Left lung (tissue), 10 donors: ENCODE measurements around the gene ZNF689. TPM values are rescaled to one million over a fixed set of nuclear protein-coding genes. Genes with fewer than 3 reads are reported as not detected.

ENCODE experiments used
- ATAC-seq: fragments of 200-7000 bp; cut with Tn5 transposase; one replicate; pipeline ENCODE4 v1.9.1; 2020; ENCODE audit warnings: moderate library complexity
- DNase-seq, 4 donors: peaks; one replicate each; pipeline ENCODE4 v3.0.0-alpha.2; 2013 to 2020
- H3K27ac ChIP-seq, 2 donors: fragments of 200-600 bp; sonication (generic) in 1 of 2; one replicate each; pipeline versions ENCODE4 v1.5.0 to v1.8.0; 2020 to 2021
- H3K27me3 ChIP-seq, 2 donors: fragments of 200-600 bp; sonication (generic) in 1 of 2; one replicate each; pipeline versions ENCODE4 v1.5.0 to v1.8.0; 2020 to 2021
- H3K36me3 ChIP-seq, 2 donors: fragments of 200-600 bp; sonication (generic) in 1 of 2; one replicate each; pipeline versions ENCODE4 v1.5.0 to v1.8.0; 2020 to 2021
- H3K4me1 ChIP-seq, 2 donors: fragments of 200-600 bp; one replicate each; pipeline ENCODE4 v1.8.0; 2021
- H3K4me3 ChIP-seq, 2 donors: fragments of 200-600 bp; sonication (generic) in 1 of 2; one replicate each; pipeline versions ENCODE4 v1.5.0 to v1.8.0; 2020 to 2021; ENCODE audit warnings: mild to moderate bottlenecking in 1 of 2
- H3K9me3 ChIP-seq, 2 donors: fragments of 200-600 bp; sonication (generic) in 1 of 2; one replicate each; pipeline versions ENCODE4 v1.5.0 to v1.8.0; 2020 to 2021
- intact Hi-C, 2 donors: fragments of 100-400 bp; cut with DNase I; formaldehyde crosslinking; loops; one replicate each; pipeline versions ENCODE4 v1.11.2 to v1.14.2; 2022
- polyA plus RNA-seq, 6 donors: library from polyadenylated mRNA; unstranded; fragments of 120-200 nt; gene quantifications; one replicate each; pipeline ENCODE4 v1.2.1, GENCODE V29; 2013; ENCODE audit not compliant: insufficient read length in 6 of 6
- total RNA-seq, 2 donors: library from RNA; stranded (reverse); fragmentation: NEBNext Ultra II Directional; extraction: Animal tissue kit (Norgen Biotek cat#: 25700); gene quantifications; one replicate each; pipeline ENCODE4 v1.2.1, GENCODE V29; 2021
- TF ChIP-seq, protein P1 (sequence below), 2 donors: fragments of 200-600 bp; sonication (generic) in 1 of 2; IDR thresholded peaks; one replicate each; pipeline versions ENCODE4 v1.5.0 to v1.8.0; 2021; ENCODE audit warnings: antibody characterized with exemption in 2 of 2
- donor health status: DM: no; HTN: yes; CAD: no.
- donor health status: DM: no; HTN: no; CAD: no.

Gene ZNF689
- total and polyA plus RNA-seq, 8 donors, result 5.4 to 9.9 (median 8.1) TPM

DNA sequence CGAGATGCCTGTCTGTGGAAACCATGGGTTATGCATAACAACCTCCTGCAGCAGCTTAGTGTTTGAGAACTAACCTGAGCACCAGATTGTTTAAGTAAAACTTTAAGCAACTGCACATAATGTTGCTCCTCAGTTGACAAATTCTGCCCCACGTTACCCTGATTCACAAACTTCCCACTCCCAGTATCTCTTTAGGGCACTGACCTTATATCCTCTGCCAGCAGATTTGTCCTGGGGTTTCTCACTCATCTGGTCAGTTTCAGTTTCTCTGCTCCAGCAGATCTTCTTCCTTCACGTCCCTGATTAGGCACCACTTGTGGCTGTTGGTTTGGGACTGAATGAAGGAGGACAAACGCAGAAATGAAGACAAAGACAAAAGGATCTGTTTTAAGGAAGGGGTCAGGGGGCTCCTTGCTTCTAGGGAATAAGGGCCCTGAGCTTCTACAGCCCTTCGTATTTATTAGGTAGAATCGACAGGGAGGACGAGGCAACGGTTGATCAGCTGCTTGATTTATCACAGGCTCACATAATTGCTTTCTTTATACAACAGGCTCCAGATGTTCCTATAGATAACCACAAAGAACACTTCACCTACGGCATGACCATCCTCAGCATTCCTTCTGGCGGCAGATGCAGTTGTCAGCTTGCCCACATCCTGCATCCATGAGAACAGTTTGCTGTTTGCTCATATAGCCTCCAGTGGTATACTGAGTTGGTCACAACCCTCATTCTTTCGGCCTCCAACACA, 13.5 kb upstream of the ZNF689 start:
- Histone ChIP-seq H3K9me3 (no peaks in the 10 kb centered on the region), H3K27me3 (no peaks in the 10 kb centered on the region), H3K36me3 (no peaks in the 10 kb centered on the region), H3K4me1 (peaks cover 0 to 3% of the 10 kb centered on the region in 2 donors), H3K27ac (no peak overlapping the region), H3K4me3 (no peak overlapping the region)
- ATAC-seq, result no peak
- TF ChIP-seq, protein P1, sequence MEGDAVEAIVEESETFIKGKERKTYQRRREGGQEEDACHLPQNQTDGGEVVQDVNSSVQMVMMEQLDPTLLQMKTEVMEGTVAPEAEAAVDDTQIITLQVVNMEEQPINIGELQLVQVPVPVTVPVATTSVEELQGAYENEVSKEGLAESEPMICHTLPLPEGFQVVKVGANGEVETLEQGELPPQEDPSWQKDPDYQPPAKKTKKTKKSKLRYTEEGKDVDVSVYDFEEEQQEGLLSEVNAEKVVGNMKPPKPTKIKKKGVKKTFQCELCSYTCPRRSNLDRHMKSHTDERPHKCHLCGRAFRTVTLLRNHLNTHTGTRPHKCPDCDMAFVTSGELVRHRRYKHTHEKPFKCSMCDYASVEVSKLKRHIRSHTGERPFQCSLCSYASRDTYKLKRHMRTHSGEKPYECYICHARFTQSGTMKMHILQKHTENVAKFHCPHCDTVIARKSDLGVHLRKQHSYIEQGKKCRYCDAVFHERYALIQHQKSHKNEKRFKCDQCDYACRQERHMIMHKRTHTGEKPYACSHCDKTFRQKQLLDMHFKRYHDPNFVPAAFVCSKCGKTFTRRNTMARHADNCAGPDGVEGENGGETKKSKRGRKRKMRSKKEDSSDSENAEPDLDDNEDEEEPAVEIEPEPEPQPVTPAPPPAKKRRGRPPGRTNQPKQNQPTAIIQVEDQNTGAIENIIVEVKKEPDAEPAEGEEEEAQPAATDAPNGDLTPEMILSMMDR (IDR thresholded peaks at IDR 0.05), result no peak
- intact Hi-C loops, result no loop called here
- DNase-seq, result no peak

DNA sequence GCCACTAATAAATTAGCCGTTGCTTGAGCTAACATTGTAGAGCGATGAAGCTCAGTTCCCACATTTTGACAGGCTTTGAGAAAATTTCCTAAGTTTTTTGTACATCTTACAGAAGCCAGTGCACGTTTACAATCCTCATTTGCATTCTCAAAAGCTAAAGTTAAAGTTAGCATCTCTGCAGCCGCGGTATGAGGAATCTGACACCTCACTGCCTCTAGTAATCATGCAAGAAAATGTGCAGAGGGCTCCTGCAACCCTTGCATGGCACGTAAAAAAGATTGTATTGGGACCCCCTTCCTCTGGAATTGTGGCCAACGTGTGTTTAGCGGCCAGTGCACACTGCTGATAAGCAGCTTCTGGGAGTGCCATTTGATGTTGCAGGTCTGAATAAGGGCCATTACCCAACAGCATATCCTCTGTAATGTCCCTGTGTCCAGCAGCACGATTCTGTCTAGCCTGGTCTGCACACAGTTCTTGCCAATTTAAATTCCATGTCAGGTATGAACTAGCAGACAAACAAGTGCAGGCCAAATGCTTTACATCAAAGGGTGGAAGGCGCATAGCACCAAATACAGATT, 12.4 kb upstream of the ZNF689 start:
- DNase-seq (no peak), ATAC-seq (no peak)
- TF ChIP-seq, protein P1 (IDR thresholded peaks at IDR 0.05), result no peak
- Histone ChIP-seq H3K4me3 (no peak overlapping the region), H3K9me3 (no peaks in the 10 kb centered on the region), H3K27ac (no peak overlapping the region), H3K27me3 (no peaks in the 10 kb centered on the region), H3K4me1 (no peaks in the 10 kb centered on the region), H3K36me3 (no peaks in the 10 kb centered on the region)
- intact Hi-C loops, result no loop called here

DNA sequence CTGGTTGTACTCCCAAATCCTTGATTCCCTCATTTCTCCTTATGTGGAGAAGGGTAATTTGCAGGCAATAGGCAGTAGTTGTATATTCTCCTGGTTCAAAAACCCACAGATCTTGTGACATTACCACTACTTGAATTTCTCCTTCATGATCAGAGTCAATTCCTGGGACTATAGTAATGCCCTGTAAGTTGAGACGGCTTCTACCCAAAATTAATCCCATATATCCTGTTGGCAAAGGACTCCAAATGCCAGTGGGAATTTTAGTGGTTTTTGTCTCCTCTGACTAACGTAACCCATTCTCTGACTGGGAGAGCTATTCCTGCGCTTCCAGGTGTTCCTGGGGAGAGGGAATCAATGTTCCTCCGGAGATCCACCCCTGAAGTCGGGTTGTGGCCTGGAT, 11.6 kb upstream of the ZNF689 start:
- intact Hi-C loops, result no loop called here
- TF ChIP-seq, protein P1 (IDR thresholded peaks at IDR 0.05), result no peak
- H3K27me3 ChIP-seq, result no peaks in the 10 kb centered on the region
- H3K4me1 ChIP-seq, result no peaks in the 10 kb centered on the region
- no peaks in the 10 kb centered on the region for H3K9me3 ChIP-seq
- DNase-seq (no peak), ATAC-seq (no peak)
- no peaks in the 10 kb centered on the region for H3K36me3 ChIP-seq
- no peak overlapping the region for H3K4me3 ChIP-seq
- no peak overlapping the region for H3K27ac ChIP-seq

DNA sequence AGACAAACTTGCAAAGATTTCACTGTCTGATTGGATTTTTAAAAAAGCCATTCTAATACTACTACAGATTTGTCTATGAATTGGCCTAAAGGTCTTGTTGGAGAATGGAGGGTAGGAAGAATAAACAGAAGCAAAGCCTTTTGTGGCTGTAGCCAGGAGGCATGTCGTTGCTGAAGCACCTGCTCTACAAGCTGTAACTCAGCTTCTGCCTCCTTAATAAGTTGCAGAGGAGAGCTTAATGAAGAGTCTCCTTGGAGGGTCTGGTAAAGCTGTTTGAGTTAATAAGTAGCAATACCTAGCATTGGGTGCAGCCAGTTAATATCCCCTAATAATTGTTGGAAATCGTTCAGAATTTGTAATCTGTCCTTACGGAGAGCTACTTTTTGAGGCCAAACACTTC, 10.0 kb upstream of the ZNF689 start:
- intact Hi-C loops, result no loop called here
- Histone ChIP-seq H3K9me3 (no peaks in the 10 kb centered on the region), H3K4me3 (no peak overlapping the region), H3K27me3 (no peaks in the 10 kb centered on the region), H3K4me1 (no peaks in the 10 kb centered on the region), H3K27ac (no peak overlapping the region), H3K36me3 (no peaks in the 10 kb centered on the region)
- ATAC-seq, result peak; percentile 24
- TF ChIP-seq, protein P1 (IDR thresholded peaks at IDR 0.05), result no peak
- DNase-seq, result no peak

DNA sequence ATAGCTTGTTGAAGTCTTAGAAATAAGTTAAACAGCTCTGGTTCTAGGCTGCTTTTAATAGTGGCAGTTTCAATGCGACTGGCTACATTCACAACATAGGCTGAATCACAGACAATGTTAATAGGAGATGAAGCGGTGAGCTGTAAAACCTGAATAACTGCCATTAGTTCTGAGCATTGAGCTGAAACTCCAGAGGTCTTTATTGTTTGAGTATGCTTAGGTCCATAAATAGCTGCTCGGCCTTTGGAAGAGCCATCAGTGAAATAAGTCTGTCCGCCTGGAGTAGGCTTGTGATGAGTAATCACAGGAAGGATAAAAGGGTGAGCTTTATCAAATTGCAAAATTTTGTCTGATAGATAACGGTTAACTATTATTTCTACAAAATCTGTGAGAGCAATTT, 9.4 kb upstream of the ZNF689 start:
- DNase-seq (no peak), ATAC-seq (no peak)
- Histone ChIP-seq H3K4me3 (no peak overlapping the region), H3K36me3 (no peaks in the 10 kb centered on the region), H3K4me1 (no peaks in the 10 kb centered on the region), H3K27me3 (no peaks in the 10 kb centered on the region), H3K9me3 (no peaks in the 10 kb centered on the region), H3K27ac (no peak overlapping the region)
- TF ChIP-seq, protein P1 (IDR thresholded peaks at IDR 0.05), result no peak
- intact Hi-C loops, result no loop called here
